ENCODE measurements around the gene FAM163B. TPM values are rescaled to one million over a fixed set of nuclear protein-coding genes. Genes with fewer than 3 reads are reported as not detected.

Gene FAM163B
- total and polyA plus RNA-seq, 10 donors = 0.11 to 1.0 (median 0.52) TPM; not detected in 7

DNA sequence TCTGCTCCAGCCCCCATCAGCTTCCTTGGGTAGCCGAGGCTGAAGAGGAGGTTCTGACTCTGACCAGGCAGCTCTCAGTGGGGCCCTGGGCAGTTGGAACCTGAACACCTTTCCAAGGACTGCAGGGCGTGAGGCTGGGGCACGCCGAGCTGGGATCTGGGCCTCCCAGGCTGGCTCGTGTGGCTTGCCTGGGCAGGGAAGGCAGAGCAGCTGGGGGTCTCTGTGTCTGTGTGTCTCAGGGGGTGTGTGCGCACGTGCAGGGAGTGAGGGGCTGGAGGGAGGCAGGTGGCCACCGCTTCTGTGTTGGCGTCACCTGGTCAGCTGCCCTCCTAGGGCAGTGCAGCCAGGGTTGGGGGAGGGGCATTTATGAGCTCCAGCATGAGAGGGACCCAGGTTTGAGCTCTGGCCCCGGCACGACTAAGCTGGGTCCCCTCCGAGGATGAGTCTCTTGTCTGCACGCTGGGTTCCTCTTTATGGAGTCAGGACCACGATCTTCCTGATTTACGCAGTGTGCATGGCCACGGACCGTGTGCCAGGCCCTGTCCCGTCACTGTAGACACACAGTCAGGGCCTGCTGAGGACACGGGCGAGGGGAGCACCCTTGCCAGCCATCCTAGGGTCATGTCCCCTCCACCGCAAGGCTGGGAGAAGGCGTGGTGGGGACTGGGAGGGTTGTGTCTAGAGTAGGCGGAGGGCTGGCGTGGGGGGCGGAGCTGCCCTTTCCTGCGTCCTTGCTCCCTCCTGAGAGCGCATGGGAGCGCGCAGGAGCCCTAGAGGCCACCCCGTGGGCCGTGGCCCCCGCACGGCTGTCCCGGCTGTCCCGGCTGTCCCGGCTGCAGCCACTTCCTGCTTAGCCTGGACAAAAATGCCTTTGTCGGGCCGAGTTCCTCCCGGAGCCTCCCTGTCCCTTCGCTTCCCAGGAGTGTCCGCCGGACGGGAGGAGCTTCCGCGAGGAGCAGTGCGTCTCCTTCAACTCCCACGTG is 70.0 kb downstream of the FAM163B start:
- peaks cover 7 to 58% (median 32%) of the 10 kb centered on the region in 6 donors for H3K4me1 ChIP-seq
- peak overlapping the region in 5 of 8 donors; percentile 58 to 76 (median 65) for H3K27ac ChIP-seq
- peaks cover 0 to 6% (median 0%) of the 10 kb centered on the region in 6 donors for H3K36me3 ChIP-seq
- peaks cover 0 to 56% (median 19%) of the 10 kb centered on the region in 7 donors for H3K27me3 ChIP-seq (replicated peaks in 1 of 7)
- 25 to 64% (median 40%) methylated on average over 15 to 47 of the region's 47 CpGs for WGBS, 5 donors
- no peaks in the 10 kb centered on the region for H3K9me3 ChIP-seq
- no peak for DNase-seq
- intact Hi-C loops (cut with DNase I; ENCODE audit: low total_unique reads) = loop anchor here (10.0 kb wide), 1 partner anchor 186 kb away; no protein-coding TSS in a partner anchor
- TF ChIP-seq POLR2AphosphoS5 (IDR thresholded peaks at IDR 0.05) (peak in 2 of 3 donors; percentile 69 to 81), POLR2A (IDR thresholded peaks at IDR 0.05) (no peak)
- TF ChIP-seq, protein P1, sequence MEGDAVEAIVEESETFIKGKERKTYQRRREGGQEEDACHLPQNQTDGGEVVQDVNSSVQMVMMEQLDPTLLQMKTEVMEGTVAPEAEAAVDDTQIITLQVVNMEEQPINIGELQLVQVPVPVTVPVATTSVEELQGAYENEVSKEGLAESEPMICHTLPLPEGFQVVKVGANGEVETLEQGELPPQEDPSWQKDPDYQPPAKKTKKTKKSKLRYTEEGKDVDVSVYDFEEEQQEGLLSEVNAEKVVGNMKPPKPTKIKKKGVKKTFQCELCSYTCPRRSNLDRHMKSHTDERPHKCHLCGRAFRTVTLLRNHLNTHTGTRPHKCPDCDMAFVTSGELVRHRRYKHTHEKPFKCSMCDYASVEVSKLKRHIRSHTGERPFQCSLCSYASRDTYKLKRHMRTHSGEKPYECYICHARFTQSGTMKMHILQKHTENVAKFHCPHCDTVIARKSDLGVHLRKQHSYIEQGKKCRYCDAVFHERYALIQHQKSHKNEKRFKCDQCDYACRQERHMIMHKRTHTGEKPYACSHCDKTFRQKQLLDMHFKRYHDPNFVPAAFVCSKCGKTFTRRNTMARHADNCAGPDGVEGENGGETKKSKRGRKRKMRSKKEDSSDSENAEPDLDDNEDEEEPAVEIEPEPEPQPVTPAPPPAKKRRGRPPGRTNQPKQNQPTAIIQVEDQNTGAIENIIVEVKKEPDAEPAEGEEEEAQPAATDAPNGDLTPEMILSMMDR (IDR thresholded peaks at IDR 0.05 in 8 of 11, conservative IDR thresholded peaks at IDR 0.05 in 3 of 11) = no peak
- peak overlapping the region in 3 of 8 donors; percentile 15 to 39 (median 29) for H3K4me3 ChIP-seq

DNA sequence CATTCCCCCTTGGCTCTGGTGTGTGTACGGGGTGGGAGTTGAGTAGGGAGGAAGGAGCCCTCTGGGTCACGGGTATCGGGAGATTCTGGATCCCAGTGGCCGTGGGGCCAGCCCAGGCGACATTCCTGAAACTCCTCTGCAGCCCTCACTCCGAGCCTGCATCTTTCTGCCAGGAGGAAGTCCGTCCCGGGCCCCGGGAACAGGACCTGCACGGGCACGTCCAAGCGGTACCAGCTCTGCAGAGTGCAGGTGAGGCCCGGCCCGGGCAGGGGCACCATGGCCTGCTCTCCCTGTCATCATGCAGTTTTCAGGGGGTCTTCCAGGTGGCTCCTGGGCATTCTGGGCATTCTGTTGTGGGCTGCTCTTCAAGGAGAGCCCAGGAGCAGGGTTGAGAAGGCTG is 71.0 kb downstream of the FAM163B start:
- no peaks in the 10 kb centered on the region for H3K9me3 ChIP-seq
- H3K27ac ChIP-seq = peak overlapping the region in 1 of 8 donors; percentile 66
- peaks cover 0 to 6% (median 0%) of the 10 kb centered on the region in 6 donors for H3K36me3 ChIP-seq
- H3K4me3 ChIP-seq = no peak overlapping the region
- H3K4me1 ChIP-seq = peaks cover 9 to 62% (median 39%) of the 10 kb centered on the region in 6 donors
- DNase-seq = no peak
- H3K27me3 ChIP-seq (replicated peaks in 1 of 7) = peaks cover 0 to 66% (median 19%) of the 10 kb centered on the region in 7 donors
- no peak for TF ChIP-seq POLR2AphosphoS5 (IDR thresholded peaks at IDR 0.05)
- TF ChIP-seq, protein P1 (IDR thresholded peaks at IDR 0.05 in 8 of 11, conservative IDR thresholded peaks at IDR 0.05 in 3 of 11) = no peak
- TF ChIP-seq POLR2A (IDR thresholded peaks at IDR 0.05) = no peak
- WGBS, 5 donors = 85 to 94% (median 88%) methylated on average over 13 to 14 of the region's 14 CpGs
- intact Hi-C loops (cut with DNase I; ENCODE audit: low total_unique reads) = loop anchor here (10.0 kb wide), 1 partner anchor 187 kb away; no protein-coding TSS in a partner anchor

DNA sequence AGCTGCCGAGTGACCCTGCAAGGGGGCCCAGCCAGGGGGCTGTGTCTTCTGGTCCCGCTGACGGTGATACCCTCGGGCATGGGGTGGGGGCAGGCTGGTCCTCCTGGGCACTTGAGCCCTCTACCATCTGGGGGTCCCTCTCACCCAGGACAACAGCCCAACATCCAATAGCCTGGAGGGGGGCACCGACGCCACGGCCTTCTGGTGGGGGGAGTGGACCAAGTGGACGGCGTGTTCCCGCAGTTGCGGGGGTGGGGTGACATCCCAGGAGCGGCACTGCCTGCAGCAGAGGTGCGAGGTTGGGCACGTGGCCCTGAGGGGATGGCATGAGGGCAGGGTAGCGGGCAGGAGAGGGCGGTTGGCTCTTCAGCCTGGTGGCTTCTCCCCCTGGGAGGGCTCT is 71.9 kb downstream of the FAM163B start:
- no peak for DNase-seq
- H3K9me3 ChIP-seq = no peaks in the 10 kb centered on the region
- H3K27ac ChIP-seq = no peak overlapping the region
- 84 to 98% (median 94%) methylated on average over 4 to 16 of the region's 16 CpGs for WGBS, 5 donors
- H3K36me3 ChIP-seq = peaks cover 0 to 6% (median 0%) of the 10 kb centered on the region in 6 donors
- TF ChIP-seq POLR2A (IDR thresholded peaks at IDR 0.05) (no peak), POLR2AphosphoS5 (IDR thresholded peaks at IDR 0.05) (no peak)
- TF ChIP-seq, protein P1 (IDR thresholded peaks at IDR 0.05 in 8 of 11, conservative IDR thresholded peaks at IDR 0.05 in 3 of 11) = no peak
- peaks cover 0 to 75% (median 19%) of the 10 kb centered on the region in 7 donors for H3K27me3 ChIP-seq (replicated peaks in 1 of 7)
- intact Hi-C loops (cut with DNase I; ENCODE audit: low total_unique reads) = loop anchor here (10.0 kb wide), 1 partner anchor 188 kb away; no protein-coding TSS in a partner anchor
- H3K4me3 ChIP-seq = no peak overlapping the region
- peaks cover 9 to 70% (median 40%) of the 10 kb centered on the region in 6 donors for H3K4me1 ChIP-seq
